ENCODE measurements around the gene HHLA2.
A peak's percentile ranks its signal among the peaks of the same experiment; 100 is the strongest.

Gene HHLA2

DNA sequence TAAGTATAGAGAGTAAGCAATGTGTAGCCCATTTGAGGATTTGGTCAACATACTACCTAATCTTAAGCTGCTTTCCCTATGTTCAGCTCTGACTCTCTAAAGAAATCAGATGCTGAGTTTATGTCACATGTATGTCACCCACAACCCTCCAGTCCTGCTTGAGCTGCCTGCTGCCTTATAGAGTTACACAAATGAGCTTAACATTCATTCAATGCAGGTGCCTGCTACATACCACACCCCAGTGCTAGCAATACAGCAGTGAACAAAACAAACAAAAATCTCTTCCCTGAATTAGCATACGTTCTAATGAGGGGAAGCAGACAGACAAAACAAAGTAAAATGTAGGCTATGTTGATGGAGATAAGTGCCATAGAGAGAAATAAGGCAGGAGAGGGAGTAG is 93.0 kb downstream of the HHLA2 start:
- intact Hi-C loops (cut with DNase I) = no loop called here
- DNase-seq = no peak

DNA sequence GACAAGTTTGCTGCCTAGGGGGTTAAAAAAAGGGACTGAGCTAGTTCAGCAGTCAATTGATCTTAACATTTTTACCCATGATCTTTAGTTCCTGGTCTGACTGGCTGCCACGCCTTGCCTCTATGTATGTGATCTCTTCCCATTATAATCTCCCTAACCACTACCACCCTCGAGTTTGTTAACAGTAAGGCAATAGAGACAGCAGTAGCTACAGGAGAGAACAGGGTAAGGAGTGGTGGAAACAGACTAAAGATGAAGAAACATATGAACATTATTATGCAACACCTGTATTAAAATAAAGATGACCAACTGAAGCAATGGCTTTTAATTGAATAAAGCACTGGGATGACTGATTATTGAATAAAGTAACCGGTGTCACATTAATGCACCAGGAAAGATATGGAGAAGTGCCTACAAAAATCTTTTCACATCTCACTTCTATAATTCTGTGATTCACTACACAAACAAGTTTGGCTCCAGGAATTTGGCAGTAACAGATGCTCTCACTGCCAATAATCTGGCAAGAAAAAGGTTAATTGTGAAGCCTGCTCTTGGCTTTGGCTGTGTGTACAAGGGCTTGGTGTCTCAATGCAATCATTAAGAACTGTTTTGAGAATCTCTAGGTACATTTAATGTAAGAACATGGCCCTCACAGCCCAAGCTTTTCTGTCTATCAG is 95.7 kb downstream of the HHLA2 start:
- no peak for DNase-seq
- intact Hi-C loops (cut with DNase I) = no loop called here

DNA sequence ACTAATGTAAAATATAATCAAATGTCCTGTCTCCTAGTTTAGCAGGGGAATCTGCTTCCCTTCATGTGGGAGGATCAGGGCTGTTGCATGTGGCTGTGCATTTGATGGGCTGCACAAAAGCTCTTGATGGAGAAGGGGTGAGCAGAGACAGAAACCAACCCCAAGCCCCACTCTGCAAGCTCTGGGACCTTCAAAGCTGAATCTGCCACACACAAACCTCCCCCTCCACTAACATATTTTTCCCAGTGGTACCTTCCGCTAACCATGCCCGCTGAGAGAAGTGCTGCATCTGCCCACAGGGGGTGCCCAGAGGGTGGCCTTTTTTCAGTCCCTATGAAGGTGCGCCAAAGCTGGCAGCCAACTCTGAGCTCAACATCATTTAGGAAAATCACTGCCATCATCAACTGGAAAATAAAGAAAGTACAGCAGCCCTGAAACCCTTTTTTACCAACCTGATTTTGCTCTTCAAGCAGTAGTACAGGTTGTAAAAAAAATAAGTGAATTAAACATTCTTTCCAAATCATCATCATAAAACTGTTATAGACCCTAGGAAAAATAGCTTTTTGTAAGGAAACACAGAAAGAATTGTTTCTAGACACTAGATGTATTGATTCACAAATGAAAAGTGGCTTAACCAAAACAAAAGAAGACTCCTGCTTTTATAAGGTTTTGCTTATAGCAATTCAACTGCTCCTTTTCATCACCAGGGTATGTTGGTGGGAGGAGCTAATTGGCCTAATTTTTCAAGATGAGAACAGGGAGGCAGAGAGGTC is 97.0 kb downstream of the HHLA2 start:
- intact Hi-C loops (cut with DNase I) = no loop called here
- DNase-seq = no peak

DNA sequence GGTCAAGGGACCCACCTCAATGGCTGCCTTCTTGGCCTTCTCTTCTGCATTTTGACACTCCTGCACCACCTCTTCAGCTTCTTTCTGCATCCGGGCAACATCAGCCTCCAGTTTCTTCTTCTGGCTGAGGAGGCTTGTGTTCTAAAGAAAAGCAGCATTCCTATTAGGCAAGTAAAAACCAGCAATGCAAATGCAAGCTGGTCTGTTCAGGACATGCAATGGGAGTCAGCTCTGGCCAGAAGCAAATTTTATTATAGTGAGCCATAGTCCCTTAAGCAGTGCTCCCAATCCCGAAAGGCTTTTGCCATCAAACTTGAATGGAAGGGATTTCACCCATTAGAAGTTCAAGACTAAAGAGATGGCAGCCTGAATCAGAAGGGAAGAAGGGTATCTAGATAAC is 97.7 kb downstream of the HHLA2 start:
- DNase-seq = no peak
- intact Hi-C loops (cut with DNase I) = no loop called here

DNA sequence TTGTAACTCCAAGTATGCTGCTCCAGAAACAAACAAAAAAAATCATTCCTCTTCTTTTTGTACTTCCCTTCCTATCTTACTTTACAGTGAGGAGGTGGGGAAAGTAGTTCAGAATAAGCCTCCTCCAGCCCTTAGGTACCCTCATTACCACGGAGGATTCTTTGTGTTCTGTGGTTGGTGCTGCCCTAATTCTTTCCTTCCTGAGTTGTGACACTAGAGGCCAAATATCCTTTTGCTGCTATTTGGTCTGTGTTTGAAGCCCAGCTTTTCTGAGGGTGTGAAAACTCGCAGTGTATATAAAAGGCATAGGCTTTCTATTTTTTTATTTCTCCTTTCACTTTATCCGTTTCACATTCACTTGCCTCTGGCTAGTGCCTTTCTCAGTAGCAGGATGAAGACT is 98.2 kb downstream of the HHLA2 start:
- DNase-seq = no peak
- intact Hi-C loops (cut with DNase I) = no loop called here

DNA sequence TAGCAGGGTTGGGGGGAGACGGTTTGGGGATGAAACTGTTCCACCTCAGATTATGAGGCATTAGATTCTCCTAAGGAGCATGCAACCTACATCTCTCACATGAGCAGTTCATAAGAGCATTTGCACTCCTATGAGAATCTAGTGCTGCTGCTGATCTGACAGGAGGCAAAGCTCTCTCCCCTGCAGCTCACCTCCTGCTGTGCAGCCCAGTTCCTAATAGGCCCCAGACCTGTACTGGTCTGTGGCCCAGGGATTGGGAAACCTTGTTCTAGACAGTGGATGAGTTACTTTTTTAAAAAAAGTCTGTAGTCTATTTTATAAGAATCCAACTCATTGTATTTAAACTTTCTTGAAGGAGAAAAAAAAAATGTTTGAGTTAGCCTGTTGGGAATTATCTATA is 100.0 kb downstream of the HHLA2 start:
- DNase-seq = no peak
- intact Hi-C loops (cut with DNase I) = no loop called here

DNA sequence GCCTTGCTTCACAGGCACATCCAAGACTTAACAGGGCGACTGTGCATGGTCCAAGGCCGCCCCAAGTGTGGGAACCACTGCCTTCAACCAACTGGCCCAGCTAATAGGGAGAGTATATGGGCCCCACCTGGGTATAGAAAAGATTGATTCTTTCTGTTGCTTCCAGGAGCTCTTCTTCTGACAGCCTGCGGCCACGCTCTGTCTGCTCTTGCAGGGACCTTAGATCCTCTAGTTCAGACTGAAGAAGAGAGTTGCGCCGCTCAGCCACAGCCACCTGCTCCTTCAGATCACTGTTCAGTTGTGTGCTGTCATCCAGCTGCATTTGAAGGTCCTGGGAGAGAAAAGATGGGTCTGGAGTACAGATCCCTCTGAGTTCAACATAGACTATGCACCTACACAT is 102.2 kb downstream of the HHLA2 start:
- intact Hi-C loops (cut with DNase I) = no loop called here
- no peak for DNase-seq

DNA sequence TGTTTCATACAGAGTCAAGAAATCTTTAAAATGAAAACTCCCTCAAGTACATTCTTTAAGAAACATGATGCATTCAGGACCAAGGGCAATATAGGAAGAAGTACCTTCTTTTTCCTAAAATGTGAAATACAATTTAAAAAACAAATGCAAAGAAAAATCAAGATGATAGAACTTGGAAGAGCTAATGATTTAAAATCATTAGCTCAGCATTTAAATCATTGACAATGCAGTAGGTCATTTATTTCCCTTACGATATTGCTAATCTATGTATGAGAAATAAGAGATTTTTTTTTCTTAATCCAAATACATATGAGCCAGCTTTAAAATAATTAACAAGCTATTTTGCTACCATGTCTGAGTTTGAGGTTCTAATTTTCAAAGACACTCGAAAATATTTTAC is 105.5 kb downstream of the HHLA2 start:
- intact Hi-C loops (cut with DNase I) = no loop called here
- no peak for DNase-seq

DNA sequence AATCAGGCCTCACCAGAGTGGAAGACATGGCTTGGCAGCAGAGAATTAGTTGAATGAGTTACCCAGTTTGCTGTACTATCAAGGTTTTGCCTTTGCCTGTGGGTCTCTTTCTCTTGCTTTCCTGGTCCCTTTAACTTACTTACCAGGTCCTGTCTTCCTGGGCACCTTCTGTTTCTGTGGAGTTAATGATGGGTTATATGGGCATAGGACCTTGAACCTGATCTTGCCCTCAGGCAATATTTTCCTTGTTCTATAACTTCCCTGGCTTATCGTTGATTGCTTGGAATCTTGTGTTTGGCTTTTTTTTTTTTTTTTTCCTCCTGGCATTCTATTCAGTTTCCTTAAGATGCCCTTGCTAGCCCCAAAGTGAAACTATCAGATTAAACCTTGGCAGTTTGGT is 106.8 kb downstream of the HHLA2 start:
- DNase-seq = no peak
- intact Hi-C loops (cut with DNase I) = no loop called here

DNA sequence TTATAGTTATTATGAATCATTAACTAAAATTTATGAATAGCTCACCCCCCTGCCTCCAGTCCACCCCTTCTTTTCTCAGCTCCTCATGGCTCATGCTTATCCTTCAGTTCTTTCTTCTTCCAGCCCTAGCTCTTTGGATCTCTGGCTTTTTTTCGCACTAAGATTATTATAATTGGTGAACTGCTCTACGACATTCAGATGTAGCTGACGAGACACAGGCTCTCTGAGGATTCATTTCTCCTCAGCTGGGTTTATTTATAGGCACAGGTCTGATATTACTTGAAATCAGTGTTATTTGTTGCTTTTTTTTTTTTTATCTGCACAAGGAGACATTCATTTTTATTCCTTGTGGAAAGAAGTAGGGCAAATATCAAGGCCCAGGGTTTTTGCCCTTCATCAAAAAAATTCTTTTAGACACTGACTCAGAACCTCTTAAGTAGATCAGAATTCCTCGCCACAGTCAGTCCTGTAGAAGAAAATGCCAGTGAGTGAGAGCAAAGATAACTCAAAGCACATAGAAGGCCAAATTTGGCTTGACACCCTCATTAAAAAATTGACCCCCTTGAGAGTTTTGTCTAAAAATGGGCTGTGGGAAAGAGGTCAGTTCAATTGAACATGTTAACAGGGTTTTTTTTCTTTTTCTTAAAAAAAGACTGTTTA is 107.5 kb downstream of the HHLA2 start:
- DNase-seq = no peak
- intact Hi-C loops (cut with DNase I) = no loop called here

DNA sequence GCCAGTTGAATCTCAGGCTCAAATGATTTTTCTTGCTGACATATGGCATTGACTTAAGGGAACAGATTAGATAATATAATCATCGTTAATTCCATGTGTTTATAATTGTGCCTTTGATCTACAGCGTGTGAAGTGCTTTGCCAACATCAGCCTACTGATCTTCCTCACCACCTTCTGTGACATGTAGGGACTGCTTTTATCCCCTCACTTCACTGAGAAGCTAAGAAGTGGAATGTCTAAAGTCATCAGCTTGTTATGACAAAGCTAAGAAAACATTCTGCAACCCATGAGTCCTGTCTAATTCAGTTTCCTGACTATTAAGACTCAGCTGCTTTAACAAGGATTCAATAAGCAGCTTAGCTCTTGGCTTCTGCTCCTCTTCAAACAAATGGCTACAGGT is 108.0 kb downstream of the HHLA2 start:
- intact Hi-C loops (cut with DNase I) = no loop called here
- DNase-seq = no peak

DNA sequence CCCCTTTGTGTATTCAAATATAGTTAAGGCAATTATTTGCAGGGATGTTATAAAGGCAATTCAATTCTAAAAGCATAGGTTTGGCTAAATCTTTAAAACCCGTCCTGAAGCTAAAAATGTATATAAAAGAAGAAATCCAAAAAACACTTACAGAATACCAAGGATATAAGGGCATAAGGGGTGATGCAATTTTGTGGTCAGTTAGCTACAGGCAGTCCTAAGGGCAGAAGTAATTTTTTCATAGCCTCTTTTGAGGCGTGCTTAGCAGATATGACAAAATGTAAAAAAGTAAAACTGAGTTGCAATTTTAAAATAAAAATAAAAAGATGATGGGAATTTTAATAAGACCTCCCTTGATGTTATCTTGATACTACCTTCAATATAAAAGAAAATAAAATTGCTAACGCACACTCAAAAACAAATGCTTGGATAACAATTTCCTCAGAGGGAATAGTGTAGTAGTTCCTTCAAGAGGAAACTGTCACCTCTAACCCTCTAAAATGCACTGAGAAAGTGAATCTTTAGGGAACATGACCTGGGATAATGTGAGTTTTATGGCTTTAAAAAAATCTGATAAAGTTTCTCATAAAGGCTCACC is 109.8 kb downstream of the HHLA2 start:
- no peak for DNase-seq
- intact Hi-C loops (cut with DNase I) = no loop called here

DNA sequence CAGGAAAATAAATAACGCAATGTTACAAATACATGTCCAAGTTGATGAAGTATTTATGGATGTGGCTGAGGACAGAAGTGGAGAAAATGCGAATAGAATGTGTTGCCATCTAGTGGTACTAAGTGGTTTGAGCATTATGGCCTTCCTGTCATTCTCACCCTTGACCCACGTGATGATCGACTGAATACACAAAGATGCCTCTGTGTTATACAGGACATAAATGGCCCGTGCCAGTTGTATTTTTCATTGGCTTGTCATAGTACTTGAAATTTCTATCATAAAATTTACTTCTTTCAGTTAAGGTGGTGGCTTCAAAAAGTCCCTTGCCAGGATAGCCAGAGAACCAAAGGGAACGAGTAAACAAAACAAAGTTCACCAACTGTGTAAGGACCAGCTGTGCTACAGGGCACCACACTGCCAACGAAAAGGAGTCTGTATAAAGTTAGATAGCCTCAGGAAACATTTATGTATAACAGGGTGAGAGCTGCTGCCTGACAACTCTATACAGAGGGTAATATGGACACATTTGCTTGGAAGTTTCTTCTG is 110.4 kb downstream of the HHLA2 start:
- intact Hi-C loops (cut with DNase I) = no loop called here
- DNase-seq = peak in 2 of 10 donors; percentile 22 to 52

DNA sequence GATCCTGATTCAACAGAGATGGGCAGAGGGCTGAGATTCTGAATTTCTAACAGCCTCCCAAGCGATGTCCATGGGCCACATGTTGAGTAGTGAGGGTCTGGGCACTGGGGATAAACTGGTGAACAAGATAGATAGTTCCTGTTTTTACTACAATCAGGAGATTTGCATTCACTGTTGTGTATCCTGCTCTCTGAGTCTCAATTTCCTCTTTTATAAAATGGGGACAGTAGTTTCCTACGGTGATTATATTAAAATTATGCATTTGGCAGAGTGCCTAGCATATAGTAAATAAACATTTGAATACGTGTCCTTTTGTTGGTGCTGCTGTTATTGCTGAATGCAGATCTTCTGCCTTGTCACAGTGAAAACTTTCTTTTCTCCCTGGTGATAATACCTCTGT is 111.5 kb downstream of the HHLA2 start:
- DNase-seq = no peak
- intact Hi-C loops (cut with DNase I) = no loop called here

DNA sequence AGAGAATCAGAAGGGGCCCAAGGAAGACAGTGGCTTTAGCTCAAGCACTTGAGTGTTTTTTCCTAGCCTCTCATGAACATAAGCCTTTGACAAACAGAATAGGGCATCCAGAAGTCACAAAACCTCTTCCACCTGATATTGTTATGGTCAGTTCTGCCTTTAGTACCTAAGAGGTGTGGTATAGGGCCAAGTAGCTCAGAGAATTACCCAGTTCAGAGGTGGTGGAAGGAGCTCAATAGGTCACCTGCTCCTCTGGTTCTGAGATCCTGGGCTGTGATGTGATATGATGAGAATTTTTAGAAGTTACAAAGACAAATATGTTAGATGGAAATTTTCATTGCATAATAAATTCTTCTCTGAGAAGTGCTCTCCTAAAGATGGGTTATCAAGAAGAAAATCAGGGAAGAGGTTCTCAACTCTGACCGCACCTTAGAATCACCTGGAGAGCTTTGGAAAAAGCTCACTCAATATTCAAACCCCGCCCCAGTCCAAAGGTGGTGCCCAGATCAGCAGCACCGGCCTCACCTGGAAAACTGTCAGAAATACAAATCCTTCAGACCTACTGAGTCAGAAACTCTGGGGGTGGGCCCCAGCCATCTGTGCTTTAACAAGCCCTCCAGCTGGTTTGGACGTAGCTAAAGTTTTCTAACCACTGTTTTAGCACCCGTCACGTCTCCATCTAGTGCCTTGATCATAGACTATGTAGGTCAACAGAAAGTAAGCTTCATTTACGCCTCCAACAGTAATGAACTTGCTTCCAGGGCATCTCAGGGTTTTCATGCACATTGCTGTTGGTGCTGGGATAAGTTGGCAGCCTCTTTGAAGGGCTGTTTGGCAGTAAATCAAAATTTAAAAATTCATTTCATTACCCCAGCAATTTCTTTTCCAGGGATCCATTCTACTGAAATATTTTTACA is 112.8 kb downstream of the HHLA2 start:
- intact Hi-C loops (cut with DNase I) = no loop called here
- no peak for DNase-seq

DNA sequence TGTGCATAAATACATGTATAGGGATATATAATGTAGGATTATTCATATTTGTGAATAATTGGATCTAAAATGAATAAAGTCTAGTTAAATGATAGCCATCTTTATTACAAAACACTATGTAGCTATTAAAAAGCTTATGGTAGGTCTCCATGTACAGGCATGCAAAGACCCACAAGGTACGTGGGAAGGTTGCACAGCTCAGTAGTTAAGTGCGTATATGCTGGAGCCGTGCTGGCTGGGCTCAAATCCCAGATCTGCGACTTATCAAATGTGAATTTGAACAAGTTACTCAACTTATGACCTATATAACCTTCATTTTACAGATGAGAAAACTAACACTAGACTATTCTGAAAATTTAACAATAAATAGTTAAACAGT is 113.4 kb downstream of the HHLA2 start:
- DNase-seq = no peak
- intact Hi-C loops (cut with DNase I) = no loop called here

DNA sequence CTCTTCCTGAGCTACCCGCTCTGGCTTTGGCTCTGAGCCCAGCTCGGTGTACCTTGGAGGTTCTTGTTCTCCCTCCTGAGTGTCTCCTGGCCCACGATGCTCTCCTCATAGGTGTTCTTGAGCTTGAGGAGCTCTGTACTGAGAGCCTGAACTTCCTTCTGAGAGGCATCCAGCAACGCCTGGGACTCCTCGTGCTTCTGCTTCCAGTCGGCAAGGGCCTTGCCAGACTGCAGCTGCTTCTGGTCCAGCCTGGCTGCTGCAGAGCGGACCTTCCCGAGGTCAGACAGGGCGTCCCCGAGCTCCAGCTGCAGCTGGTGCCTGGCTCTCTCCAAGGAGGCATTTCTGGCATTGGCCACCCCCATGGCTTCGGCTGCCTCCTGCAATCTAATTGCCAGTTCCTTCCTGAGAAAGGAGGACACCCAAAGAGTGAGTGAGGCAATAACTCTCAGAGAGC is 114.2 kb downstream of the HHLA2 start:
- intact Hi-C loops (cut with DNase I) = no loop called here

DNA sequence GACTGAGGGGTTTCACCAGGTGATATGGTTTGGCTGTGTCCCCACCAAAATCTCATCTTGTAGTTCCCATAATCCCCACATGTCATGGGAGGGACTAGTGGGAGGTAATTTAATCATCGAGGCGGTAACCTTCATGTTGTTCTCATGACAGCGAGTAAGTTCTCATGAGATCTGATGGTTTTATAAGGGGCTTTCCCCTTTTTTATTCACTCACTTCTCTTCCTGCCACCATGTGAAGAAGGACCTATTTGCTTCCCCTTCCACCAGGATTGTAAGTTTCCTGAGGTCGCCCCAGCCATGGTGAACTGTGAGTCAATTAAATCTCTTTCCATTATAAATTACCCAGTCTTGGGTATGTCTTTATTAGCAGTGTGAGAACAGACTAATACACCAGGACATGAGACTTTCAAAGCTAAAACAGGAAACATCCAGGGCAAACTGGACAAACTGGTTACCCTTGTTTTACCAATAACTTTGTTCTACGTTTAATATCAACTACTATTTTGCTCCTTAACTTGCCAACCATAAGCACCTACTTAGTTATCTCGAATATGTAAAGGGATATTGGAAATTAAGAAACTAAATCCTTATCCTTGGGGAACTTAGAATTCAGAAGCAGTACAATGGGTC is 115.9 kb downstream of the HHLA2 start:
- DNase-seq = no peak
- intact Hi-C loops (cut with DNase I) = no loop called here

More for the DNA sequence above, 114.2 kb downstream of the HHLA2 start:
- peak in 2 of 10 donors; percentile 75 to 77 for DNase-seq

DNA sequence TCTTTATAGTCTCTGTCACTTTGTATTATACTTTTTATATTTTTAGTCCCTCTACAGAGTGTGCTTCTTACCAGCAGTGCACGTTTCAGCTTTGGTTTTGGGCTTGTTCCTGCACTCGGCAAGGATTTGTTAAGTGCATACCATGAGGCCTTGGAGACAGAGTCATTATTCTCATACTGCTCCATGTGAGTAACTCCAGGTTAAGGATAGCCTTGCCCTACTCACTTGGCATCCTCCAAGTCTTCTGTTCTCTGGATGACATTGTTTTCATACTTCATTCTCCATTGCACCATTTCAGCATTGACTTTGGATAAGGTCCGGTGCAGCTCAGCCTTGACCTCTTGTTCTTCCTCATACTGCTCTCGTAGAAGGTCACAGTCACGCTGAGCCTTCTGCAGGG is 117.7 kb downstream of the HHLA2 start:
- DNase-seq = no peak
- intact Hi-C loops (cut with DNase I) = no loop called here

DNA sequence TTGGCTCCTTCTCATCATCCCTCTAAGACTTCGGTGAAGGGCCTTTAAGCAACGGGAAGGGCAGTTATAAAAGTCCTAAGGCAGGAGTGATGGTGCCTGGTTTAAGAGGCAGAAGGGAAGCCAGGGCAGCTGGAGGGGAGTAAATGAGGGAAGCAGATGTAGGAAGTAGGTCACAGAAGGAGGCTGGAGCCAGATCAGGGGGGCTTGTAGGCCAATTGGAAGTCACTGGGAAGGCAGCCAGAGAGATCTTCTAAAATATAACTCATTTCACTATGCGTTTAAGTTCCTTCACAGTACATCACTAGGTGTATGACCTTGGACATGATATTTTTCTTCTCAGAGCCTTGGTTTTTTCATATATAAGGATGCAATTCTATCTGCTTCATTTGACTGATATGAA is 119.3 kb downstream of the HHLA2 start:
- intact Hi-C loops (cut with DNase I) = no loop called here
- no peak for DNase-seq

All from posterior cingulate gyrus (tissue), 11 donors.